ENCODE results near the gene EXOC4. TPM values are rescaled to one million over a fixed set of nuclear protein-coding genes. Genes with fewer than 3 reads are reported as not detected.

The EXOC4 gene
- total RNA-seq, 1 experiment from 2014 or later: 75.8 TPM

DNA sequence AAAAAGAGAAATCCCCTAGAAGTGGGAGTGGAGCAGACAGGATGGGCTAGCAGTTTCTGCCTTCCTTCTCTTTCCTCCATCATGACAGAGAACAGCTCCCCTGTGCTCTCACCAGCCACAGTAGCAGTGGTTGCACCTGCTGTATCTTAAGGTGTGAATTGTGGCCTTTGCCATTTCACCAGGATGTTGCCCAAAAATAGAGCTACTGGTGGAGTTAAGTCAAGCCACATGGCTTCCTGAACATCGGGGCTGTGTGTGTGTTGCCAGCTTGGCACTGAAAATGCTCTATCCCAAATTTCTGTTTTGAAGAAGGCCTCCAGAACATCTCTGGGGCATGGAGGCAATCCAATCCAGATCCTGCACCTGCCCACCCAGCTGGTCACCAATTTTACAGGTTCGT, 348.7 kb downstream of the EXOC4 start:
- Histone ChIP-seq H3K27me3 (ENCODE audit: insufficient read depth, low read length) (no peaks in the 10 kb centered on the region), H4K91ac (ENCODE audit: insufficient read length, low read depth, low read length) (no peak overlapping the region), H4K5ac (ENCODE audit: insufficient read length, low read depth, low read length) (no peak overlapping the region), H2BK120ac (ENCODE audit: low read depth, low read length, poor library complexity, severe bottlenecking) (no peak overlapping the region), H3T11ph (ENCODE audit: low read length) (no peak overlapping the region), H3K4me1 (ENCODE audit: insufficient read depth, low read length) (no peaks in the 10 kb centered on the region), H3K4me2 (ENCODE audit: insufficient read depth, insufficient read length, low read length) (no peak overlapping the region), H3K4ac (ENCODE audit: low read depth, low read length) (no peak overlapping the region), H4K20me1 (ENCODE audit: control insufficient read depth, insufficient read depth, insufficient read length) (no peaks in the 10 kb centered on the region), H3K27ac (ENCODE audit: insufficient read length, low read depth, low read length) (no peak overlapping the region), H3K79me1 (ENCODE audit: insufficient read depth, low read depth, low read length, poor library complexity, severe bottlenecking) (no peaks in the 10 kb centered on the region), H2BK12ac (ENCODE audit: insufficient read length, low read depth, low read length) (no peak overlapping the region), H2BK20ac (ENCODE audit: low read depth, low read length, poor library complexity, severe bottlenecking) (no peak overlapping the region), H2AK5ac (ENCODE audit: insufficient read length, low read length) (no peak overlapping the region), H3K79me2 (ENCODE audit: insufficient read depth, low read length) (no peaks in the 10 kb centered on the region), H3K14ac (ENCODE audit: insufficient read depth, low read length) (no peak overlapping the region), H3K18ac (ENCODE audit: insufficient read length, low read depth, low read length) (no peak overlapping the region), H2AFZ (ENCODE audit: low read length) (no peak overlapping the region), H3K9me3 (ENCODE audit: control insufficient read depth, low read depth, low read length) (no peaks in the 10 kb centered on the region), H4K8ac (replicated peaks; ENCODE audit: insufficient read length, low read depth, low read length) (no peak overlapping the region), H2BK15ac (ENCODE audit: low read depth, low read length) (no peak overlapping the region), H3K23me2 (ENCODE audit: insufficient read length, low read depth, low read length, poor library complexity, severe bottlenecking) (no peaks in the 10 kb centered on the region), H2BK5ac (ENCODE audit: insufficient read length, low read length) (no peak overlapping the region), H3K23ac (ENCODE audit: insufficient read length, low read depth, low read length) (no peak overlapping the region), H3K56ac (ENCODE audit: insufficient read length, low read depth, low read length) (no peak overlapping the region), H3K9ac (ENCODE audit: extremely low read depth, insufficient read length, low read length) (no peak overlapping the region)
- TF ChIP-seq, protein P1, sequence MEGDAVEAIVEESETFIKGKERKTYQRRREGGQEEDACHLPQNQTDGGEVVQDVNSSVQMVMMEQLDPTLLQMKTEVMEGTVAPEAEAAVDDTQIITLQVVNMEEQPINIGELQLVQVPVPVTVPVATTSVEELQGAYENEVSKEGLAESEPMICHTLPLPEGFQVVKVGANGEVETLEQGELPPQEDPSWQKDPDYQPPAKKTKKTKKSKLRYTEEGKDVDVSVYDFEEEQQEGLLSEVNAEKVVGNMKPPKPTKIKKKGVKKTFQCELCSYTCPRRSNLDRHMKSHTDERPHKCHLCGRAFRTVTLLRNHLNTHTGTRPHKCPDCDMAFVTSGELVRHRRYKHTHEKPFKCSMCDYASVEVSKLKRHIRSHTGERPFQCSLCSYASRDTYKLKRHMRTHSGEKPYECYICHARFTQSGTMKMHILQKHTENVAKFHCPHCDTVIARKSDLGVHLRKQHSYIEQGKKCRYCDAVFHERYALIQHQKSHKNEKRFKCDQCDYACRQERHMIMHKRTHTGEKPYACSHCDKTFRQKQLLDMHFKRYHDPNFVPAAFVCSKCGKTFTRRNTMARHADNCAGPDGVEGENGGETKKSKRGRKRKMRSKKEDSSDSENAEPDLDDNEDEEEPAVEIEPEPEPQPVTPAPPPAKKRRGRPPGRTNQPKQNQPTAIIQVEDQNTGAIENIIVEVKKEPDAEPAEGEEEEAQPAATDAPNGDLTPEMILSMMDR (conservative IDR thresholded peaks at IDR 0.05): no peak
- Mint-ChIP-seq H3K4me3 (no peak overlapping the region), H3K36me3 (ENCODE audit: insufficient read depth in 1 of 3, low read depth in 3 of 3) (no peaks in the 10 kb centered on the region), H3K9me3 (no peaks in the 10 kb centered on the region), H3K27ac (peak overlapping the region in 1 of 3 experiments; percentile 3; a peak in 1 of 7 replicates), H3K27me3 (ENCODE audit: low read depth) (no peaks in the 10 kb centered on the region), H3K4me1 (peaks cover 4% of the 10 kb centered on the region in 2 experiments; a peak in 3 of 4 replicates)
- no peak for DNase-seq
- no CpG with 5 or more reads among the region's 2 CpGs for WGBS (ENCODE audit: extremely low coverage, insufficient read length, low lambda C conversion rate)
